Kidney (tissue), 14 donors: ENCODE data around the gene GLT6D1. TPM values are rescaled to one million over a fixed set of nuclear protein-coding genes. Genes with fewer than 3 reads are reported as not detected.

Experiments
- DNase-seq, 5 donors: peaks; one replicate each; pipeline ENCODE4 v3.0.0-alpha.2; 2013 to 2020
- FAIRE-seq: peaks from 2 replicates; lab custom pipeline; 2012; peaks lifted over from hg19 to GRCh38; lab: Jason Lieb, UNC
- H3K27ac ChIP-seq, 2 donors: one replicate each; pipeline ENCODE4 v1.7.0; 2013; ENCODE audit warnings: low read depth in 2 of 2, low read length in 2 of 2, inconsistent platforms in 1 of 2
- H3K27me3 ChIP-seq: one replicate; pipeline ENCODE4 v1.7.1; 2013; ENCODE audit warnings: low read length, inconsistent platforms; ENCODE audit not compliant: control insufficient read depth, insufficient read depth
- H3K36me3 ChIP-seq, 3 donors: one replicate each; pipeline versions ENCODE4 v1.7.0 to v1.7.1; 2013; ENCODE audit warnings: low read length in 3 of 3, control low read depth in 1 of 3, inconsistent platforms in 1 of 3; ENCODE audit not compliant: insufficient read depth in 3 of 3, control insufficient read depth in 2 of 3
- H3K4me1 ChIP-seq, 3 donors: one replicate each; pipeline versions ENCODE4 v1.7.0 to v1.7.1; 2013; ENCODE audit warnings: low read length in 3 of 3, inconsistent platforms in 1 of 3, low read depth in 1 of 3; ENCODE audit not compliant: control insufficient read depth in 2 of 3, insufficient read depth in 2 of 3
- H3K4me3 ChIP-seq, 3 donors: one replicate each; pipeline versions ENCODE4 v1.7.0 to v1.8.1; 2013; ENCODE audit warnings: low read length in 3 of 3, control low read depth in 1 of 3, inconsistent platforms in 1 of 3
- H3K9ac ChIP-seq, 3 donors: one replicate each; pipeline versions ENCODE4 v1.7.0 to v1.7.1; 2013; ENCODE audit warnings: low read length in 3 of 3, control low read depth in 1 of 3, inconsistent platforms in 1 of 3
- H3K9me3 ChIP-seq, 3 donors: one replicate each; pipeline versions ENCODE4 v1.7.0 to v1.7.1; 2013; ENCODE audit warnings: low read length in 3 of 3, control low read depth in 1 of 3, inconsistent platforms in 1 of 3; ENCODE audit not compliant: control insufficient read depth in 2 of 3, insufficient read depth in 1 of 3
- intact Hi-C: fragments of 100-400 bp; cut with DNase I; formaldehyde crosslinking; loops from one replicate; pipeline ENCODE4 v1.11.1; 2022
- polyA plus RNA-seq: library from polyadenylated mRNA; stranded (reverse); fragments of 350-450 nt; fragmentation: Illumina TruSeq; extraction: RNeasy Lipid Tissue Mini Kit (QIAGEN cat#74804); gene quantifications from one replicate; pipeline ENCODE4 v1.2.3, GENCODE V29; 2014; ENCODE audit warnings: low read depth, low replicate concordance; ENCODE audit not compliant: insufficient read depth
- total RNA-seq: library from RNA; stranded (reverse); fragmentation: NEBNext Ultra II Directional; extraction: Animal tissue kit (Norgen Biotek cat#: 25700); gene quantifications from one replicate; pipeline ENCODE4 v1.2.1, GENCODE V29; 2021
- TF ChIP-seq, protein P1 (sequence below): IDR thresholded peaks from 3 replicates; pipeline ENCODE4 v1.5.1; 2012; ENCODE audit warnings: mild to moderate bottlenecking, moderate library complexity, borderline replicate concordance; ENCODE audit not compliant: insufficient read depth; ENCODE audit errors: extremely low read depth
- donor health status: control.
- donor health status: control.
- donor health status: control.
- donor health status: control.
- donor health status: control.
- donor health status: DM: yes; HTN: yes; CAD: no.
- donor health status: Normal renal cell carcinoma (clear cell type).

The GLT6D1 gene
- total and polyA plus RNA-seq, 2 donors from 2014 or later: not detected

DNA sequence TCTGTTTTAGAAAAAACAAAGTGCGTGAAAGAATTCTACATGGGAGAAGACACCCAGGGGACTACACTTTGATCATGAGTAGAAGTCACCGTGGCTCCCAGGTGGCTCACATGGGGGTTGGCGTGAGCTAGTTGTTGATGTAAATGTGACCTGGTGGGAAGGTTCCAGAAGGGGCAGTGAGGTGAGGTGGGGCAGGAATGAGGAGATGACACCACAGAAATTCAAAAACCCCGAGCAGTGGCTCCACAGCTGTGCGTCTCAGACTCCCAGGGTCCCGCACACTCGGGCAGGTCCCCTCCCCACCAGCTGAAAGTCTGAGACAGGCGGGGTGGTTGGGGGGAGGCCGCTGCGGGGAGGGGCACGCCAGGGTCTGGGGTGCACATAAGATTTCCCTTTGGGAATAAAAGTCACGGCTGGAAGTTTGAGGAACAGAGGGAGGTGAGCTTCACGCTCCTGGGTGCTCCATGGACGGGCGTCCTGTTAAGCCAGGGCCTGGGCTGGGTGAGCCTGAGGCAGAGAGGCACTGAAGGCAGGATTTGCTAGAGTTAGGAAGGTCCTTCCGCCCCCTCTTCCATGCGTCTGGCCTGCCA, 29.9 kb downstream of the GLT6D1 start:
- intact Hi-C loops: no loop called here
- FAIRE-seq (no peak), DNase-seq (peak in 1 of 5 donors; percentile 7)
- Histone ChIP-seq H3K4me3 (no peak overlapping the region), H3K9ac (no peak overlapping the region), H3K9me3 (no peaks in the 10 kb centered on the region), H3K27ac (no peak overlapping the region), H3K27me3 (no peaks in the 10 kb centered on the region), H3K4me1 (peaks cover 0 to 4% (median 0%) of the 10 kb centered on the region in 3 donors), H3K36me3 (no peaks in the 10 kb centered on the region)
- TF ChIP-seq, protein P1, sequence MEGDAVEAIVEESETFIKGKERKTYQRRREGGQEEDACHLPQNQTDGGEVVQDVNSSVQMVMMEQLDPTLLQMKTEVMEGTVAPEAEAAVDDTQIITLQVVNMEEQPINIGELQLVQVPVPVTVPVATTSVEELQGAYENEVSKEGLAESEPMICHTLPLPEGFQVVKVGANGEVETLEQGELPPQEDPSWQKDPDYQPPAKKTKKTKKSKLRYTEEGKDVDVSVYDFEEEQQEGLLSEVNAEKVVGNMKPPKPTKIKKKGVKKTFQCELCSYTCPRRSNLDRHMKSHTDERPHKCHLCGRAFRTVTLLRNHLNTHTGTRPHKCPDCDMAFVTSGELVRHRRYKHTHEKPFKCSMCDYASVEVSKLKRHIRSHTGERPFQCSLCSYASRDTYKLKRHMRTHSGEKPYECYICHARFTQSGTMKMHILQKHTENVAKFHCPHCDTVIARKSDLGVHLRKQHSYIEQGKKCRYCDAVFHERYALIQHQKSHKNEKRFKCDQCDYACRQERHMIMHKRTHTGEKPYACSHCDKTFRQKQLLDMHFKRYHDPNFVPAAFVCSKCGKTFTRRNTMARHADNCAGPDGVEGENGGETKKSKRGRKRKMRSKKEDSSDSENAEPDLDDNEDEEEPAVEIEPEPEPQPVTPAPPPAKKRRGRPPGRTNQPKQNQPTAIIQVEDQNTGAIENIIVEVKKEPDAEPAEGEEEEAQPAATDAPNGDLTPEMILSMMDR: no peak

DNA sequence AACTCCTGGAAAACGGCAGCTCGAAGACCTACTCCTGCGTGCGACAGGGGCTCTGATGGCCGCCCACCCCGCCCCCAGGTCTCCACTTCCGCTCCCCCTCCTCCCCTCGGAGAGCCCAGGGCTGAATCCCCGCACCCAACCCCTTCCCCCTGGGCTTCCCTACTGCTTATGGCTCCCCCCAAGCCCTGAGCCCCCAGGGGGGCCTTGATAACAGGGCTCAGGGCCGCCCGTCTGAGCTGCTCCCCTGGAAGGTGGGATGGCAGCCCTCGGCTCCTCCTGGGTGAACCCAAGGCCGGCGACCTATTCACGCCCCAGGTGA, 30.4 kb downstream of the GLT6D1 start:
- no peak overlapping the region for H3K9ac ChIP-seq
- intact Hi-C loops: no loop called here
- no peaks in the 10 kb centered on the region for H3K27me3 ChIP-seq
- no peak overlapping the region for H3K27ac ChIP-seq
- peaks cover 0 to 4% (median 0%) of the 10 kb centered on the region in 3 donors for H3K4me1 ChIP-seq
- H3K4me3 ChIP-seq: no peak overlapping the region
- FAIRE-seq (no peak), DNase-seq (no peak)
- TF ChIP-seq, protein P1: no peak
- no peaks in the 10 kb centered on the region for H3K9me3 ChIP-seq
- no peaks in the 10 kb centered on the region for H3K36me3 ChIP-seq

DNA sequence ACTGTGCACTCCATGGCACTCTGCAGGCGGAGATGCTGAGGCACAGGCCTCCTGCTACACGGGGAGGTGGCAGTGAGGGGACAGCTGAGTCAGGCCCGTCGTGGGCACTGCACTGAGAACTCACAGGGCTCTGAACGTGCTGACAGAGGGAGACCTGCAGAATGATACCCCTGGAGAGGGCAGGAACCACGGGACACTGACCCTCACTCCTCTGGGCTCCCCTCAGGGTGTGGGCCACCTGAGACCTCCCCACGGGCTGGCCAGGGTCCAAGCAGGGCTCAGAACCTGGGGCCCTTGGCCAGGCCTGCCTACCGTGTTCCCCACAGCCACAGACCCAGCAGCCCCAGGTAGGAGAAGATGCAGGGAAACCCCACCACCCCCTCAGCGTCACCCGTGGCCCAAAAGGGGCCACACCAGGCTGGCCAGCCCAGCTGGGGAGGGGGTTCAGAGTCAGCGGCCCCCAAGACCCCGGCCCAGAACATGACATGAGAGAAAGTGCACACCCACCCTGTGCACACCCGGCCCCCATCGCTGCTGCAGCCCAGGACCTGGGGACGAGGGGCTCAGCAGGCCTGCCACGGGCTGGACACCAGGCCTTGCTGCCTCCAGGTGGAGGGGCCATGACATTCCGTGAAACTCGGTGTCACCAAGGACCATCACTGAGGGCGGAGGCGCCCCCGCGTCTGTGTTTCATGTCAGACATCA, 30.9 kb downstream of the GLT6D1 start:
- Histone ChIP-seq H3K36me3 (no peaks in the 10 kb centered on the region), H3K9ac (no peak overlapping the region), H3K9me3 (no peaks in the 10 kb centered on the region), H3K27ac (no peak overlapping the region), H3K27me3 (no peaks in the 10 kb centered on the region), H3K4me3 (no peak overlapping the region), H3K4me1 (peaks cover 0 to 4% (median 0%) of the 10 kb centered on the region in 3 donors)
- intact Hi-C loops: no loop called here
- TF ChIP-seq, protein P1: no peak
- FAIRE-seq (no peak), DNase-seq (peak in 1 of 5 donors; percentile 8)
